ENCODE data around the gene MCF2L2. TPM values are rescaled to one million over a fixed set of nuclear protein-coding genes. Genes with fewer than 3 reads are reported as not detected.

Gene MCF2L2
- total and polyA plus RNA-seq, 2 donors (not counting 3 experiments of a cell fraction or from before 2014, with no cell fraction given): 0.15 to 1.1 TPM

DNA sequence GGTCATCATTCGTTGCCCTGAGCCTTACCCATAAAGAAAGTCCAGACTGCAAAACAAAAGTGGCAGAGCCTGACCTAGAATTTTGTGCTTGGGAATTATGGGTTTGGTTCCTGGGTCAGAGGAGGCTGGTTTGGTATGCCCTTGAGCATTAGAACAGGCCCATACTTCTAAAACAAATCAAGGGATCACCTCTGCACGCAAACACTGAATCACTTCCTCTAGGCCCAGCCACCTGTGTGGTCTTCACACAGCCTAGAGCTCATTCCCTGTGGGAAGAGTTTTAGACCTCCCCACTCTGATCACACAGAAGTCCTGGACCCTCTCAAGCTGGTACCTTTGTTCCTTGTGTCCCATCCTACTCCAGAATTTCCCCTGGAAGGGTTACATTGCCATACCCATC, 116.0 kb downstream of the MCF2L2 start:
- no peaks in the 10 kb centered on the region for H3K4me1 ChIP-seq (ENCODE audit: control insufficient read depth, extremely low read depth, insufficient read depth, low read length)
- no peaks in the 10 kb centered on the region for H3K27me3 ChIP-seq (ENCODE audit: control insufficient read depth in 2 of 2, insufficient read depth in 2 of 2, low read length in 2 of 2)
- intact Hi-C loops (cut with micrococcal nuclease): no loop called here
- H3K36me3 ChIP-seq (ENCODE audit: control insufficient read depth in 2 of 2, extremely low read depth in 1 of 2, insufficient read depth in 2 of 2, low read length in 2 of 2): no peaks in the 10 kb centered on the region
- H3K27ac ChIP-seq (ENCODE audit: insufficient read depth, low read depth, low read length): no peak overlapping the region
- no peak overlapping the region for H3K4me2 ChIP-seq (ENCODE audit: insufficient read depth, low read length)
- no peak overlapping the region for H3K4me3 ChIP-seq (replicated peaks in 1 of 3; ENCODE audit: insufficient read depth in 1 of 3, low read depth in 1 of 3, low read length in 3 of 3)
- no peak for FAIRE-seq
- CTCF ChIA-PET: no interaction called here
- H3K9me1 ChIP-seq (replicated peaks; ENCODE audit: control insufficient read depth, extremely low read depth, insufficient read depth, low read length): no peaks in the 10 kb centered on the region
- H3K9me3 ChIP-seq (replicated peaks; ENCODE audit: control insufficient read depth, insufficient read depth, low read length): no peaks in the 10 kb centered on the region
- dilution Hi-C loops (cut with MboI; ENCODE audit: extremely low pct_ligation_motif_present, low sequenced_read_pairs): no loop called here
- no peak for DNase-seq (ENCODE audit: low read depth, low spot score)
- BruUV-seq (replicated peaks): no TSS peak
- H3K79me2 ChIP-seq (ENCODE audit: control insufficient read depth, insufficient read depth, low read length): no peaks in the 10 kb centered on the region
- no peaks in the 10 kb centered on the region for H4K20me1 ChIP-seq (replicated peaks; ENCODE audit: control insufficient read depth, extremely low read depth, insufficient read depth, low read length)
- no peak overlapping the region for H2AFZ ChIP-seq (ENCODE audit: low read depth, low read length)
- POLR2A ChIA-PET: no interaction called here
- TF ChIP-seq GATA2 (IDR thresholded peaks at IDR 0.05; ENCODE audit: insufficient read depth, insufficient read length, low read depth, low read length) (no peak), JUN (IDR thresholded peaks at IDR 0.05; ENCODE audit: borderline replicate concordance, insufficient read depth, insufficient read length, low read depth) (no peak), POLR2A (IDR thresholded peaks at IDR 0.05; ENCODE audit: low read depth, low read length) (no peak), FOS (IDR thresholded peaks at IDR 0.05; ENCODE audit: borderline replicate concordance, insufficient read depth, low read length) (no peak), MYC (IDR thresholded peaks at IDR 0.05; ENCODE audit: low read depth, low read length) (no peak), EZH2 (IDR thresholded peaks at IDR 0.05; ENCODE audit: borderline replicate concordance, low read depth, low read length, severe bottlenecking) (no peak), POLR2AphosphoS5 (IDR thresholded peaks at IDR 0.05; ENCODE audit: insufficient read depth, low read depth, low read length) (no peak)
- TF ChIP-seq, protein P1, sequence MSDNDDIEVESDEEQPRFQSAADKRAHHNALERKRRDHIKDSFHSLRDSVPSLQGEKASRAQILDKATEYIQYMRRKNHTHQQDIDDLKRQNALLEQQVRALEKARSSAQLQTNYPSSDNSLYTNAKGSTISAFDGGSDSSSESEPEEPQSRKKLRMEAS (IDR thresholded peaks at IDR 0.05; ENCODE audit: insufficient read depth, insufficient read length): no peak
- TF ChIP-seq, protein P2, sequence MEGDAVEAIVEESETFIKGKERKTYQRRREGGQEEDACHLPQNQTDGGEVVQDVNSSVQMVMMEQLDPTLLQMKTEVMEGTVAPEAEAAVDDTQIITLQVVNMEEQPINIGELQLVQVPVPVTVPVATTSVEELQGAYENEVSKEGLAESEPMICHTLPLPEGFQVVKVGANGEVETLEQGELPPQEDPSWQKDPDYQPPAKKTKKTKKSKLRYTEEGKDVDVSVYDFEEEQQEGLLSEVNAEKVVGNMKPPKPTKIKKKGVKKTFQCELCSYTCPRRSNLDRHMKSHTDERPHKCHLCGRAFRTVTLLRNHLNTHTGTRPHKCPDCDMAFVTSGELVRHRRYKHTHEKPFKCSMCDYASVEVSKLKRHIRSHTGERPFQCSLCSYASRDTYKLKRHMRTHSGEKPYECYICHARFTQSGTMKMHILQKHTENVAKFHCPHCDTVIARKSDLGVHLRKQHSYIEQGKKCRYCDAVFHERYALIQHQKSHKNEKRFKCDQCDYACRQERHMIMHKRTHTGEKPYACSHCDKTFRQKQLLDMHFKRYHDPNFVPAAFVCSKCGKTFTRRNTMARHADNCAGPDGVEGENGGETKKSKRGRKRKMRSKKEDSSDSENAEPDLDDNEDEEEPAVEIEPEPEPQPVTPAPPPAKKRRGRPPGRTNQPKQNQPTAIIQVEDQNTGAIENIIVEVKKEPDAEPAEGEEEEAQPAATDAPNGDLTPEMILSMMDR (IDR thresholded peaks at IDR 0.05; ENCODE audit: extremely low read depth in 1 of 2, insufficient read depth in 1 of 2, low read depth in 1 of 2, low read length in 2 of 2): no peak
- H3K9ac ChIP-seq (replicated peaks; ENCODE audit: extremely low read depth, insufficient read depth, low read length): no peak overlapping the region
